ENCODE data around the gene EPHA5.

DNA sequence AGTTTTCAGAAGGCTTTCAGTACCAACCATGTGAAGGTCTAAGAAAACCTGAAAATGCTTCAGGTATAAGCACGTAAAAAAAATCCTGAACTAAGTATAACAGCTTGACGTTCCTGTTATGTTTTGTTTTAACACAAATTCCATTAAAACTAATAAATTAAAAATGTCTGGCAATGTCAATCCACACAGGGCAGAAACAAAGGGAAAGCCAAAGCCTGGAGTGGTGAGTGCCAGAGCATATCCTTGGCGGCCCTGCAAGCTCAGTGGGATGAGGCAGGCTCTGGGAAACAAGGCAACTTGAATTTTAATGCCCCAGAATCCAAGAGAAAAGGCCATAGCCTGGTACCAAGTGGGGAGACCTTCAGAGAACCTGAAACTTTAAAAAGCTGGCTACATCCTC lies 78.2 kb downstream of the EPHA5 start:
- TF ChIP-seq POLR2A (IDR thresholded peaks at IDR 0.05) (no peak), POLR2AphosphoS5 (IDR thresholded peaks at IDR 0.05; ENCODE audit: insufficient read depth in 1 of 2, low read depth in 1 of 2) (no peak)
- TF ChIP-seq, protein P1, sequence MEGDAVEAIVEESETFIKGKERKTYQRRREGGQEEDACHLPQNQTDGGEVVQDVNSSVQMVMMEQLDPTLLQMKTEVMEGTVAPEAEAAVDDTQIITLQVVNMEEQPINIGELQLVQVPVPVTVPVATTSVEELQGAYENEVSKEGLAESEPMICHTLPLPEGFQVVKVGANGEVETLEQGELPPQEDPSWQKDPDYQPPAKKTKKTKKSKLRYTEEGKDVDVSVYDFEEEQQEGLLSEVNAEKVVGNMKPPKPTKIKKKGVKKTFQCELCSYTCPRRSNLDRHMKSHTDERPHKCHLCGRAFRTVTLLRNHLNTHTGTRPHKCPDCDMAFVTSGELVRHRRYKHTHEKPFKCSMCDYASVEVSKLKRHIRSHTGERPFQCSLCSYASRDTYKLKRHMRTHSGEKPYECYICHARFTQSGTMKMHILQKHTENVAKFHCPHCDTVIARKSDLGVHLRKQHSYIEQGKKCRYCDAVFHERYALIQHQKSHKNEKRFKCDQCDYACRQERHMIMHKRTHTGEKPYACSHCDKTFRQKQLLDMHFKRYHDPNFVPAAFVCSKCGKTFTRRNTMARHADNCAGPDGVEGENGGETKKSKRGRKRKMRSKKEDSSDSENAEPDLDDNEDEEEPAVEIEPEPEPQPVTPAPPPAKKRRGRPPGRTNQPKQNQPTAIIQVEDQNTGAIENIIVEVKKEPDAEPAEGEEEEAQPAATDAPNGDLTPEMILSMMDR (IDR thresholded peaks at IDR 0.05) = no peak

All from vagina (tissue), 2 donors.